ENCODE data around the gene CAMTA1. TPM values are rescaled to one million over a fixed set of nuclear protein-coding genes. Genes with fewer than 3 reads are reported as not detected.
A peak's percentile ranks its signal among the peaks of the same experiment; 100 is the strongest.
"Not testable (repeated sequence)": the region's sequence is repeated elsewhere in the genome, so short reads cannot be mapped to it uniquely, and the experiment has no call there.

Gene CAMTA1
- 51.8 and 64.9 TPM in 2 replicates for polyA plus RNA-seq (2011; rRNA removed)
- 22.1 and 35.3 TPM in 2 replicates for polyA minus RNA-seq (2011; rRNA and poly(A)+ RNA removed)

- CTCF ChIA-PET, result interaction anchor here (0.6 to 2.0 kb wide), 4 partner anchors 57 to 285 kb away, joined by 3 to 5 read pairs (median 3); no protein-coding TSS in a partner anchor
Observed at GRCh38 chr1:6785318-6785727, at the start of gene CAMTA1. Gene CAMTA1 (plus strand): TSS chr1:6785454. CDS start chr1:6785531, 77 bp downstream.

GRCh38 chr1:6738987-6739676, 46.1 kb upstream of the CAMTA1 start:
- ChIA-PET POLR2A (no interaction called here), CTCF (no interaction called here)
- no peak for TF ChIP-seq CTCF (IDR thresholded peaks at IDR 0.05; ENCODE audit: low read depth, low read length)
- peaks cover 6% of the 10 kb centered on the region for H3K9me3 ChIP-seq (ENCODE audit: control insufficient read depth, insufficient read depth, low read length)
- no peak for DNase-seq (ENCODE audit: low read depth, low spot score)
- H3K27ac ChIP-seq (ENCODE audit: low read depth, low read length), result no peak overlapping the region
- peaks cover 2% of the 10 kb centered on the region for H3K27me3 ChIP-seq (ENCODE audit: control insufficient read depth, insufficient read depth, low read length)
- H3K4me3 ChIP-seq (ENCODE audit: low read depth, low read length), result no peak overlapping the region

More at GRCh38 chr1:6785318-6785727, at the start of gene CAMTA1:
- Histone ChIP-seq H3K9me3 (ENCODE audit: control insufficient read depth, insufficient read depth, low read length) (no peaks in the 10 kb centered on the region), H3K4me3 (ENCODE audit: low read depth, low read length) (peak within 1 kb of the TSS; percentile 82), H3K27me3 (ENCODE audit: control insufficient read depth, insufficient read depth, low read length) (no peaks in the 10 kb centered on the region), H3K27ac (ENCODE audit: low read depth, low read length) (peak within 1 kb of the TSS; percentile 85)
- TF ChIP-seq CTCF (IDR thresholded peaks at IDR 0.05; ENCODE audit: low read depth, low read length), result no peak
- POLR2A ChIA-PET, result interaction anchor here (0.6 to 1.8 kb wide), 9 partner anchors 8 to 183 kb away, joined by 3 to 14 read pairs (median 4); partner anchors contain the start of genes DNAJC11 and KLHL21
- DNase-seq (ENCODE audit: low read depth, low spot score), result no peak

GRCh38 chr1:6742676-6743188, 42.5 kb upstream of the CAMTA1 start:
- POLR2A ChIA-PET; H3K4me3 ChIP-seq (ENCODE audit: low read depth, low read length); DNase-seq (ENCODE audit: low read depth, low spot score); H3K27ac ChIP-seq (ENCODE audit: low read depth, low read length); H3K9me3 ChIP-seq (ENCODE audit: control insufficient read depth, insufficient read depth, low read length); H3K27me3 ChIP-seq (ENCODE audit: control insufficient read depth, insufficient read depth, low read length): not testable (repeated sequence)
- CTCF ChIA-PET, result interaction anchor here (1.1 to 1.8 kb wide), 2 partner anchors 15 to 23 kb away, joined by 8 to 9 read pairs; no protein-coding TSS in a partner anchor

GRCh38 chr1:6743189-6744101, 41.8 kb upstream of the CAMTA1 start:
- ChIA-PET CTCF (interaction anchor here (1.1 to 1.9 kb wide), 4 partner anchors 15 to 42 kb away, joined by 6 to 12 read pairs (median 8); partner anchors contain the start of gene DNAJC11), POLR2A (interaction anchor here (0.5 to 0.6 kb wide), 2 partner anchors 64 to 97 kb away, joined by 4 to 10 read pairs; no protein-coding TSS in a partner anchor)
- peaks cover 5% of the 10 kb centered on the region for H3K27me3 ChIP-seq (ENCODE audit: control insufficient read depth, insufficient read depth, low read length)
- H3K9me3 ChIP-seq (ENCODE audit: control insufficient read depth, insufficient read depth, low read length), result peaks cover 6% of the 10 kb centered on the region
- H3K4me3 ChIP-seq (ENCODE audit: low read depth, low read length), result 0 out of 2 replicates have a peak overlapping the region, but pooled peaks have one; percentile 13
- peak; percentile 36 for DNase-seq (ENCODE audit: low read depth, low spot score)
- no peak for TF ChIP-seq CTCF (IDR thresholded peaks at IDR 0.05; ENCODE audit: low read depth, low read length)
- peak overlapping the region; percentile 73 for H3K27ac ChIP-seq (ENCODE audit: low read depth, low read length)

- Histone ChIP-seq H3K27me3 (ENCODE audit: control insufficient read depth, insufficient read depth, low read length) (peaks cover 17% of the 10 kb centered on the region), H3K4me3 (ENCODE audit: low read depth, low read length) (no peak overlapping the region), H3K27ac (ENCODE audit: low read depth, low read length) (no peak overlapping the region), H3K9me3 (ENCODE audit: control insufficient read depth, insufficient read depth, low read length) (peaks cover 6% of the 10 kb centered on the region)
- POLR2A ChIA-PET, result no interaction called here
- DNase-seq (ENCODE audit: low read depth, low spot score), result no peak
- TF ChIP-seq CTCF (IDR thresholded peaks at IDR 0.05; ENCODE audit: low read depth, low read length), result no peak
- CTCF ChIA-PET, result interaction anchor here (0.6 to 1.9 kb wide), 3 partner anchors 17 to 44 kb away, joined by 3 to 6 read pairs (median 4); partner anchors contain the start of gene DNAJC11
Observed at GRCh38 chr1:6745073-6745472, 40.2 kb upstream of the CAMTA1 start.
